K562 (cell line): ENCODE data around the gene POLR3E. TPM values are rescaled to one million over a fixed set of nuclear protein-coding genes. Genes with fewer than 3 reads are reported as not detected.

ENCODE experiments used
- CREBBP ChIP-seq: IDR thresholded peaks from one replicate; pipeline ENCODE4 v1.6.1; 2012; ENCODE audit warnings: low read depth, mild to moderate bottlenecking, control low read depth, inconsistent platforms, low read length
- GTF2E2 ChIP-seq: fragments of 200-800 bp; sonication (Bioruptor generic); IDR thresholded peaks from 2 replicates; pipeline ENCODE4 v1.6.1; 2016; ENCODE audit warnings: missing genetic modification characterization, missing compliant biosample characterization
- PHF20 ChIP-seq: fragments of 450-650 bp; IDR thresholded peaks from 2 replicates; pipeline ENCODE4 v1.6.1; 2018; ENCODE audit not compliant: partially characterized antibody
- POLR2AphosphoS5 ChIP-seq: IDR thresholded peaks from 2 replicates; pipeline ENCODE4 v1.6.1; 2011; ENCODE audit warnings: mild to moderate bottlenecking, low read depth, low read length, moderate library complexity; ENCODE audit not compliant: control insufficient read depth, insufficient read depth
- PPARD ChIP-seq: fragments of 250-450 bp; sonication (Bioruptor Pico); IDR thresholded peaks from 2 replicates; pipeline ENCODE4 v1.8.0; 2022; ENCODE audit warnings: inconsistent platforms, mild to moderate bottlenecking, moderate library complexity
- RUNX1 ChIP-seq: sonication (generic); IDR thresholded peaks from 2 replicates; pipeline ENCODE4 v1.6.1; 2016; ENCODE audit warnings: antibody characterized with exemption, low read depth
- SRSF7 ChIP-seq: fragments of 200-400 bp; formaldehyde crosslinking; optimal IDR thresholded peaks from 2 replicates; pipeline ENCODE3; 2017; ENCODE audit warnings: mild to moderate bottlenecking, low read depth, low read length
- polyA plus RNA-seq, 8 experiments: library from polyadenylated mRNA; depleted of rRNA in 4 of 8; stranded (reverse) in 5 of 8; unstranded in 3 of 8; fragments of >200 nt; fragmentation: Nextera tagmentation in 2 of 8; fragmentation: Illumina TruSeq in 1 of 8; extraction: Ambion mirVana in 2 of 8; extraction: Trizol in 1 of 8; gene quantifications; 2 replicates each; pipeline versions ENCODE4 v1.2.1 to v1.2.3, GENCODE V29; 2011 to 2014; ENCODE audit warnings: inconsistent platforms in 1 of 8, missing spikeins in 1 of 8
- total RNA-seq, 7 experiments: library from RNA; depleted of rRNA in 6 of 7; stranded (reverse); fragments of >200 nt in 6 of 7; fragmentation: Illumina TruSeq in 2 of 7; extraction: Trizol in 2 of 7; gene quantifications; 2 replicates each; pipeline versions ENCODE4 v1.2.1 to v1.2.3, GENCODE V29; 2011 to 2021; ENCODE audit warnings: low replicate concordance in 1 of 7
- TF ChIP-seq, protein P1 (sequence below): conservative IDR thresholded peaks from 2 replicates; pipeline ENCODE4 v1.6.1; 2011; ENCODE audit warnings: low read depth, mild to moderate bottlenecking, low read length; ENCODE audit not compliant: control insufficient read depth
- TF ChIP-seq, protein P2 (sequence below): fragments of 150-350 bp; IDR thresholded peaks from 2 replicates; pipeline ENCODE4 v1.6.1; 2014; ENCODE audit warnings: low read depth, mild to moderate bottlenecking, low read length, borderline replicate concordance
- TF ChIP-seq, protein P3 (sequence below): fragments of 250-450 bp; sonication (Bioruptor Pico); IDR thresholded peaks from 2 replicates; pipeline ENCODE4 v1.8.0; 2022; ENCODE audit warnings: moderate library complexity, mild to moderate bottlenecking, inconsistent platforms
- TF ChIP-seq, protein P4 (sequence below): fragments of 250-450 bp; sonication (Bioruptor Pico); IDR thresholded peaks from 2 replicates; pipeline ENCODE4 v1.5.0; 2021
- TF ChIP-seq, protein P5 (sequence below), 2 experiments: IDR thresholded peaks in 1 of 2; conservative IDR thresholded peaks in 1 of 2; 2 replicates each; pipeline ENCODE4 v1.6.1; 2016; ENCODE audit warnings: low read depth in 2 of 2, mild to moderate bottlenecking in 1 of 2, missing compliant biosample characterization in 1 of 2, missing genetic modification characterization in 1 of 2, moderate library complexity in 1 of 2

POLR3E gene
- total and polyA plus RNA-seq, 9 of the 15 experiments (the other 6 are each of a cell fraction or from before 2014, with no cell fraction given), result 17.7 to 151 (median 82.6) TPM

DNA sequence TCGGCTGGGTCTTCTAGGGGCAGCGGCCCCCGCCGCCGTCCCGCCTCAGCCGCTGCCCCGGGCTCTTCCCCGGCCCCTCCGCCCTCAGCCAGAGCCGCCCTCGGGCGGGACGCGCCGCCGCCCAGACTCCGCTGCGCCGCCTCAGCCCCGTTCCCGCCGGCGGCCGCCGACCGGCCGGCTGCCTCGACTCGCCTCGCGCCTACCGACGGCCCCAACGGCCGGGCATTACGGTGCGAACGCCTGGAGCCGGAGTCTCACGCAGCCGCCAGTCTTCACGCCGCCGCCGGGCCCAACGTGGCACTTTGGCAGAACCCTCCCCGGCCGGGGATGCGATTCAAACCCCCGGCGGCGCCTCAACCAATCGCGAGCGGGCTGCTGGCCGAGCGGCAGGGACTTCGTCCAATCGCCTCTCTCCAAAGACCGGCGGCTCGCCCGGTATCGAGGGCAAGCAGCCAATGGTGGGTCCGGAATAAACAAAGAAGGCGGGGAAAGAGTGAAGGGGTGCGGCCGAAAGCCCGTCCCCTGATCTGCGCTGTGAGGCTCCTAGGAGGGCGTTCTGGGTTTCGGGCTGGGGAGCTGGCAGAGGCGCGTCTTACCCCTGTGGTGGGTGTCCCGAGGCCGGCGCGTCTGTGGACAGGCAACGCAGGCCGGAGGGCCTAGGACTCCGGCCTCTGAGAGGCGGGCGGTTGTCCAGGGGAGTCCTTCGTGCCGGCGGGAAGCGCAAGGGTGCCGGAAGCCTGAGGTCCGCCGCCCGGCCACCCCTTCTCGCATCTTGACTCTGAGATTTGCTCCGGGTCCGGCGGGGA lies 77.3 kb downstream of the POLR3E start, which contains the start of gene CDR2 (continued):
- TF ChIP-seq, protein P1, sequence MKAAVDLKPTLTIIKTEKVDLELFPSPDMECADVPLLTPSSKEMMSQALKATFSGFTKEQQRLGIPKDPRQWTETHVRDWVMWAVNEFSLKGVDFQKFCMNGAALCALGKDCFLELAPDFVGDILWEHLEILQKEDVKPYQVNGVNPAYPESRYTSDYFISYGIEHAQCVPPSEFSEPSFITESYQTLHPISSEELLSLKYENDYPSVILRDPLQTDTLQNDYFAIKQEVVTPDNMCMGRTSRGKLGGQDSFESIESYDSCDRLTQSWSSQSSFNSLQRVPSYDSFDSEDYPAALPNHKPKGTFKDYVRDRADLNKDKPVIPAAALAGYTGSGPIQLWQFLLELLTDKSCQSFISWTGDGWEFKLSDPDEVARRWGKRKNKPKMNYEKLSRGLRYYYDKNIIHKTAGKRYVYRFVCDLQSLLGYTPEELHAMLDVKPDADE, result peak; percentile 71; the same call in 1 of the 2 replicates
- TF ChIP-seq, protein P2, sequence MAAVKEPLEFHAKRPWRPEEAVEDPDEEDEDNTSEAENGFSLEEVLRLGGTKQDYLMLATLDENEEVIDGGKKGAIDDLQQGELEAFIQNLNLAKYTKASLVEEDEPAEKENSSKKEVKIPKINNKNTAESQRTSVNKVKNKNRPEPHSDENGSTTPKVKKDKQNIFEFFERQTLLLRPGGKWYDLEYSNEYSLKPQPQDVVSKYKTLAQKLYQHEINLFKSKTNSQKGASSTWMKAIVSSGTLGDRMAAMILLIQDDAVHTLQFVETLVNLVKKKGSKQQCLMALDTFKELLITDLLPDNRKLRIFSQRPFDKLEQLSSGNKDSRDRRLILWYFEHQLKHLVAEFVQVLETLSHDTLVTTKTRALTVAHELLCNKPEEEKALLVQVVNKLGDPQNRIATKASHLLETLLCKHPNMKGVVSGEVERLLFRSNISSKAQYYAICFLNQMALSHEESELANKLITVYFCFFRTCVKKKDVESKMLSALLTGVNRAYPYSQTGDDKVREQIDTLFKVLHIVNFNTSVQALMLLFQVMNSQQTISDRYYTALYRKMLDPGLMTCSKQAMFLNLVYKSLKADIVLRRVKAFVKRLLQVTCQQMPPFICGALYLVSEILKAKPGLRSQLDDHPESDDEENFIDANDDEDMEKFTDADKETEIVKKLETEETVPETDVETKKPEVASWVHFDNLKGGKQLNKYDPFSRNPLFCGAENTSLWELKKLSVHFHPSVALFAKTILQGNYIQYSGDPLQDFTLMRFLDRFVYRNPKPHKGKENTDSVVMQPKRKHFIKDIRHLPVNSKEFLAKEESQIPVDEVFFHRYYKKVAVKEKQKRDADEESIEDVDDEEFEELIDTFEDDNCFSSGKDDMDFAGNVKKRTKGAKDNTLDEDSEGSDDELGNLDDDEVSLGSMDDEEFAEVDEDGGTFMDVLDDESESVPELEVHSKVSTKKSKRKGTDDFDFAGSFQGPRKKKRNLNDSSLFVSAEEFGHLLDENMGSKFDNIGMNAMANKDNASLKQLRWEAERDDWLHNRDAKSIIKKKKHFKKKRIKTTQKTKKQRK, result peak; percentile 81; the same call in 1 of the 2 replicates
- TF ChIP-seq, protein P3, sequence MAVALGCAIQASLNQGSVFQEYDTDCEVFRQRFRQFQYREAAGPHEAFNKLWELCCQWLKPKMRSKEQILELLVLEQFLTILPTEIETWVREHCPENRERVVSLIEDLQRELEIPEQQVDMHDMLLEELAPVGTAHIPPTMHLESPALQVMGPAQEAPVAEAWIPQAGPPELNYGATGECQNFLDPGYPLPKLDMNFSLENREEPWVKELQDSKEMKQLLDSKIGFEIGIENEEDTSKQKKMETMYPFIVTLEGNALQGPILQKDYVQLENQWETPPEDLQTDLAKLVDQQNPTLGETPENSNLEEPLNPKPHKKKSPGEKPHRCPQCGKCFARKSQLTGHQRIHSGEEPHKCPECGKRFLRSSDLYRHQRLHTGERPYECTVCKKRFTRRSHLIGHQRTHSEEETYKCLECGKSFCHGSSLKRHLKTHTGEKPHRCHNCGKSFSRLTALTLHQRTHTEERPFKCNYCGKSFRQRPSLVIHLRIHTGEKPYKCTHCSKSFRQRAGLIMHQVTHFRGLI (CRISPR knock-in tag), result no peak
- no peak for TF ChIP-seq GTF2E2 (tag)
- TF ChIP-seq, protein P4, sequence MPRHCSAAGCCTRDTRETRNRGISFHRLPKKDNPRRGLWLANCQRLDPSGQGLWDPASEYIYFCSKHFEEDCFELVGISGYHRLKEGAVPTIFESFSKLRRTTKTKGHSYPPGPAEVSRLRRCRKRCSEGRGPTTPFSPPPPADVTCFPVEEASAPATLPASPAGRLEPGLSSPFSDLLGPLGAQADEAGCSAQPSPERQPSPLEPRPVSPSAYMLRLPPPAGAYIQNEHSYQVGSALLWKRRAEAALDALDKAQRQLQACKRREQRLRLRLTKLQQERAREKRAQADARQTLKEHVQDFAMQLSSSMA (CRISPR knock-in tag), result no peak
- TF ChIP-seq, protein P5, sequence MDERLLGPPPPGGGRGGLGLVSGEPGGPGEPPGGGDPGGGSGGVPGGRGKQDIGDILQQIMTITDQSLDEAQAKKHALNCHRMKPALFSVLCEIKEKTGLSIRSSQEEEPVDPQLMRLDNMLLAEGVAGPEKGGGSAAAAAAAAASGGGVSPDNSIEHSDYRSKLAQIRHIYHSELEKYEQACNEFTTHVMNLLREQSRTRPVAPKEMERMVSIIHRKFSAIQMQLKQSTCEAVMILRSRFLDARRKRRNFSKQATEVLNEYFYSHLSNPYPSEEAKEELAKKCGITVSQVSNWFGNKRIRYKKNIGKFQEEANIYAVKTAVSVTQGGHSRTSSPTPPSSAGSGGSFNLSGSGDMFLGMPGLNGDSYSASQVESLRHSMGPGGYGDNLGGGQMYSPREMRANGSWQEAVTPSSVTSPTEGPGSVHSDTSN (CRISPR knock-in tag; IDR thresholded peaks at IDR 0.05; ENCODE audit: low read depth), result peak; percentile 96
- TF ChIP-seq, protein P5 (tag; conservative IDR thresholded peaks at IDR 0.05; ENCODE audit: low read depth), result peak; percentile 99
- TF ChIP-seq RUNX1, result no peak
- TF ChIP-seq PPARD (CRISPR knock-in tag), result no peak
- TF ChIP-seq CREBBP, result no peak
- no peak for TF ChIP-seq SRSF7
- no peak for TF ChIP-seq PHF20
- TF ChIP-seq POLR2AphosphoS5, result peak; percentile 61; the same call in 1 of the 2 replicates
